HEK293T (cell line): ENCODE measurements around the gene SUN1.

Experiments
- CTCF ChIA-PET: fragments of 350-600 bp; formaldehyde crosslinking; extraction: SDS; loops from one replicate; lab custom pipeline; 2021; ENCODE audit warnings: antibody characterized with exemption, inconsistent platforms; lab: Yijun Ruan, JAX
- POLR2A ChIA-PET: fragments of 350-600 bp; formaldehyde crosslinking; extraction: SDS; loops from one replicate; lab custom pipeline; 2020; ENCODE audit warnings: antibody characterized with exemption, inconsistent platforms; lab: Yijun Ruan, JAX
- DNase-seq: peaks from one replicate; pipeline ENCODE4 v3.0.0; 2012; ENCODE audit warnings: mixed read lengths; ENCODE audit errors: extremely low spot score
- ARNT ChIP-seq: fragments of 450-650 bp; IDR thresholded peaks from 2 replicates; pipeline ENCODE4 v1.6.1; 2017; ENCODE audit warnings: mild to moderate bottlenecking
- BHLHE40 ChIP-seq: fragments of 450-650 bp; IDR thresholded peaks from 2 replicates; pipeline ENCODE4 v1.6.1; 2016; ENCODE audit warnings: mild to moderate bottlenecking, moderate library complexity, borderline replicate concordance
- CTBP1 ChIP-seq: fragments of 450-650 bp; IDR thresholded peaks from 2 replicates; pipeline ENCODE4 v1.6.1; 2016; ENCODE audit warnings: borderline replicate concordance
- ELF4 ChIP-seq: fragments of 450-650 bp; IDR thresholded peaks from 2 replicates; pipeline ENCODE4 v1.6.1; 2017; ENCODE audit warnings: antibody characterized with exemption
- FOXA1 ChIP-seq: fragments of 450-650 bp; IDR thresholded peaks from 2 replicates; pipeline ENCODE4 v1.6.1; 2016; ENCODE audit warnings: mild to moderate bottlenecking
- FOXK2 ChIP-seq: fragments of 450-650 bp; IDR thresholded peaks from 2 replicates; pipeline ENCODE4 v1.6.1; 2016; ENCODE audit warnings: mild to moderate bottlenecking
- FOXM1 ChIP-seq: fragments of 450-650 bp; IDR thresholded peaks from 2 replicates; pipeline ENCODE4 v1.6.1; 2017; ENCODE audit warnings: mild to moderate bottlenecking, borderline replicate concordance
- HDGF ChIP-seq: fragments of 450-650 bp; IDR thresholded peaks from 2 replicates; pipeline ENCODE4 v1.6.1; 2017; ENCODE audit warnings: antibody characterized with exemption, borderline replicate concordance
- L3MBTL2 ChIP-seq: fragments of 450-650 bp; conservative IDR thresholded peaks from 2 replicates; pipeline ENCODE4 v1.6.1; 2016; ENCODE audit warnings: mild to moderate bottlenecking
- LEF1 ChIP-seq: fragments of 450-650 bp; IDR thresholded peaks from 2 replicates; pipeline ENCODE4 v1.6.1; 2017; ENCODE audit warnings: mild to moderate bottlenecking, borderline replicate concordance
- NFRKB ChIP-seq: fragments of 450-650 bp; IDR thresholded peaks from 2 replicates; pipeline ENCODE4 v1.6.1; 2016; ENCODE audit warnings: mild to moderate bottlenecking, moderate library complexity
- PKNOX1 ChIP-seq: fragments of 450-650 bp; IDR thresholded peaks from 2 replicates; pipeline ENCODE4 v1.6.1; 2016
- SP1 ChIP-seq: fragments of 450-650 bp; IDR thresholded peaks from 2 replicates; pipeline ENCODE4 v1.6.1; 2017
- SUZ12 ChIP-seq: fragments of 450-650 bp; IDR thresholded peaks from 2 replicates; pipeline ENCODE4 v1.6.1; 2016; ENCODE audit warnings: mild to moderate bottlenecking
- TARDBP ChIP-seq: fragments of 450-650 bp; IDR thresholded peaks from 2 replicates; pipeline ENCODE4 v1.6.1; 2016
- ZNF384 ChIP-seq: fragments of 450-650 bp; IDR thresholded peaks from 2 replicates; pipeline ENCODE4 v1.6.1; 2016

SUN1 gene

GRCh38 chr7:873367-874002 is 41.2 kb downstream of the SUN1 start:
- peak; percentile 87 for DNase-seq
- POLR2A ChIA-PET = interaction anchor here (2.0 kb wide), 1 partner anchor 57 kb away, joined by 6 read pairs; no protein-coding TSS in a partner anchor
- TF ChIP-seq L3MBTL2 (peak; percentile 91), SP1 (no peak), NFRKB (no peak), FOXK2 (peak; percentile 63; the same call in 1 of the 2 replicates), ARNT (no peak; the same call in 1 of the 2 replicates), ELF4 (no peak), FOXM1 (no peak), BHLHE40 (no peak), LEF1 (no peak), ZNF384 (no peak), SUZ12 (no peak), CTBP1 (no peak), HDGF (peak; percentile 75; the same call in 1 of the 2 replicates), PKNOX1 (no peak), FOXA1 (no peak), TARDBP (no peak)
- CTCF ChIA-PET = interaction anchor here (1.1 to 1.4 kb wide), 4 partner anchors 17 to 87 kb away, joined by 3 to 11 read pairs (median 6); partner anchors contain the start of gene SUN1

GRCh38 chr7:874031-874749 is 41.9 kb downstream of the SUN1 start:
- no peak for TF ChIP-seq CTBP1
- TF ChIP-seq FOXK2 = no peak
- no peak for TF ChIP-seq SUZ12
- TF ChIP-seq ELF4 = no peak
- TF ChIP-seq HDGF = no peak
- TF ChIP-seq L3MBTL2 = no peak
- no peak for TF ChIP-seq FOXA1
- no peak for TF ChIP-seq ARNT
- no peak for TF ChIP-seq SP1
- TF ChIP-seq PKNOX1 = no peak
- TF ChIP-seq FOXM1 = no peak
- no peak for TF ChIP-seq NFRKB
- TF ChIP-seq BHLHE40 = no peak
- TF ChIP-seq LEF1 = no peak
- TF ChIP-seq ZNF384 = no peak
- no peak for TF ChIP-seq TARDBP
- POLR2A ChIA-PET = interaction anchor here (2.0 kb wide), 1 partner anchor 57 kb away, joined by 6 read pairs; no protein-coding TSS in a partner anchor
- no peak for DNase-seq
- CTCF ChIA-PET = interaction anchor here (1.4 kb wide), 2 partner anchors 42 to 87 kb away, joined by 8 to 11 read pairs; partner anchors contain the start of gene SUN1

- POLR2A ChIA-PET = no interaction called here
- TF ChIP-seq ZNF384 = no peak
- TF ChIP-seq PKNOX1 = no peak
- no peak for TF ChIP-seq FOXK2
- no peak for TF ChIP-seq ELF4
- no peak for TF ChIP-seq FOXM1
- TF ChIP-seq FOXA1 = no peak
- TF ChIP-seq LEF1 = no peak
- TF ChIP-seq SUZ12 = no peak
- no peak for TF ChIP-seq L3MBTL2
- TF ChIP-seq CTBP1 = no peak
- TF ChIP-seq SP1 = no peak
- no peak for TF ChIP-seq BHLHE40
- TF ChIP-seq NFRKB = no peak
- no peak for TF ChIP-seq ARNT
- TF ChIP-seq TARDBP = no peak
- no peak for DNase-seq
- CTCF ChIA-PET = interaction anchor here (0.7 to 1.0 kb wide), 2 partner anchors 39 to 62 kb away, joined by 3 read pairs; no protein-coding TSS in a partner anchor
Observed at GRCh38 chr7:875051-875450, 42.8 kb downstream of the SUN1 start.

- no peak for DNase-seq
- ChIA-PET CTCF (interaction anchor here (0.7 to 1.0 kb wide), 2 partner anchors 39 to 62 kb away, joined by 3 read pairs; no protein-coding TSS in a partner anchor), POLR2A (interaction anchor here (1.2 kb wide), 1 partner anchor 58 kb away, joined by 4 read pairs; no protein-coding TSS in a partner anchor)
- TF ChIP-seq SUZ12 = no peak
- TF ChIP-seq NFRKB = no peak
- TF ChIP-seq L3MBTL2 = no peak
- no peak for TF ChIP-seq HDGF
- TF ChIP-seq FOXK2 = no peak
- TF ChIP-seq SP1 = no peak
- no peak for TF ChIP-seq PKNOX1
- no peak for TF ChIP-seq LEF1
- TF ChIP-seq ZNF384 = no peak
- TF ChIP-seq FOXM1 = no peak
- no peak for TF ChIP-seq BHLHE40
- TF ChIP-seq TARDBP = no peak
- no peak for TF ChIP-seq ELF4
- TF ChIP-seq CTBP1 = no peak
- no peak for TF ChIP-seq ARNT
- no peak for TF ChIP-seq FOXA1
Observed at GRCh38 chr7:875476-876076, 43.3 kb downstream of the SUN1 start.
